WI38 (cell line): ENCODE data around the gene HECW1.

ENCODE experiments used
- H3K4me3 ChIP-seq: 2 replicates; pipeline ENCODE4 v1.5.1; 2011; ENCODE audit warnings: low read depth, mild to moderate bottlenecking, control low read depth, low read length
- TF ChIP-seq, protein P1 (sequence below): IDR thresholded peaks from 2 replicates; pipeline ENCODE4 v1.5.1; 2012; ENCODE audit warnings: low read depth, mild to moderate bottlenecking, control low read depth, low read length

HECW1 gene

DNA sequence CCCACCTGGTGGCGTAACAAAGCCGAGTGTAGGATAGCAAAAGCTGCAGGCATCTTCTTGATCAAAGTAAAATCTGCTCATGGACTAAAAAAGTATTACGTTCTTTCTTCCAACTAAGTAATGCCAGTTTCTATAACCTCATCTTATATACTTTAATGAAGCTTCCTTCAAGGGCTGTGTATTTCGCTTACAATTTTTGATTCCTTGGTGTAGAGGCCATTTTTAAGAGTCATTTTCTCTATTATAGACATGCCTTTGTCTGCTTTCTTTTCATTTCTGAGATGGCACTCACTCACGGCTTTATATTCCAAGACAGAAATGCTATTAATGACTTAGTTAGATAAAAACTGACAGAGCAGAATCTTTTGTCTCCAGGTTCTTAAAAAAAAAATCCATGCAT is 194.0 kb downstream of the HECW1 start:
- TF ChIP-seq, protein P1, sequence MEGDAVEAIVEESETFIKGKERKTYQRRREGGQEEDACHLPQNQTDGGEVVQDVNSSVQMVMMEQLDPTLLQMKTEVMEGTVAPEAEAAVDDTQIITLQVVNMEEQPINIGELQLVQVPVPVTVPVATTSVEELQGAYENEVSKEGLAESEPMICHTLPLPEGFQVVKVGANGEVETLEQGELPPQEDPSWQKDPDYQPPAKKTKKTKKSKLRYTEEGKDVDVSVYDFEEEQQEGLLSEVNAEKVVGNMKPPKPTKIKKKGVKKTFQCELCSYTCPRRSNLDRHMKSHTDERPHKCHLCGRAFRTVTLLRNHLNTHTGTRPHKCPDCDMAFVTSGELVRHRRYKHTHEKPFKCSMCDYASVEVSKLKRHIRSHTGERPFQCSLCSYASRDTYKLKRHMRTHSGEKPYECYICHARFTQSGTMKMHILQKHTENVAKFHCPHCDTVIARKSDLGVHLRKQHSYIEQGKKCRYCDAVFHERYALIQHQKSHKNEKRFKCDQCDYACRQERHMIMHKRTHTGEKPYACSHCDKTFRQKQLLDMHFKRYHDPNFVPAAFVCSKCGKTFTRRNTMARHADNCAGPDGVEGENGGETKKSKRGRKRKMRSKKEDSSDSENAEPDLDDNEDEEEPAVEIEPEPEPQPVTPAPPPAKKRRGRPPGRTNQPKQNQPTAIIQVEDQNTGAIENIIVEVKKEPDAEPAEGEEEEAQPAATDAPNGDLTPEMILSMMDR: no peak
- H3K4me3 ChIP-seq: no peak overlapping the region

DNA sequence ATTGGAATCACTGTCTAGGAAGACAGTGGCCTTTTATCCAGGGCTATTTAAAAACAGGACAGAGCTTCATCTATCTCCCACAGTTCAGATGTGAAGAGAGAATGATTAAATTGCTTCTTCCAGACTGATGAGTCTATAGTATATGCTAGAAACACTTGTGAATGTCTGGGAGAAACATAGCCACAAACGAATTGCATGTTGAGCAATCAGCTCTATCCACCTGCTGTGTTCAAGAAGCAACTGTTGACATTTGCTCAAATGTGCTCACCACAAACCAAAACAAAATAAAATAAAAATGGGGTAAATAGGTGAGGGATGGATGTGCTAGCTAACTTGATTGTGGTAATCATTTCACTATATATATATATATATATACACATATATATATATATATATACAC is 195.1 kb downstream of the HECW1 start:
- H3K4me3 ChIP-seq: no peak overlapping the region
- TF ChIP-seq, protein P1: no peak

DNA sequence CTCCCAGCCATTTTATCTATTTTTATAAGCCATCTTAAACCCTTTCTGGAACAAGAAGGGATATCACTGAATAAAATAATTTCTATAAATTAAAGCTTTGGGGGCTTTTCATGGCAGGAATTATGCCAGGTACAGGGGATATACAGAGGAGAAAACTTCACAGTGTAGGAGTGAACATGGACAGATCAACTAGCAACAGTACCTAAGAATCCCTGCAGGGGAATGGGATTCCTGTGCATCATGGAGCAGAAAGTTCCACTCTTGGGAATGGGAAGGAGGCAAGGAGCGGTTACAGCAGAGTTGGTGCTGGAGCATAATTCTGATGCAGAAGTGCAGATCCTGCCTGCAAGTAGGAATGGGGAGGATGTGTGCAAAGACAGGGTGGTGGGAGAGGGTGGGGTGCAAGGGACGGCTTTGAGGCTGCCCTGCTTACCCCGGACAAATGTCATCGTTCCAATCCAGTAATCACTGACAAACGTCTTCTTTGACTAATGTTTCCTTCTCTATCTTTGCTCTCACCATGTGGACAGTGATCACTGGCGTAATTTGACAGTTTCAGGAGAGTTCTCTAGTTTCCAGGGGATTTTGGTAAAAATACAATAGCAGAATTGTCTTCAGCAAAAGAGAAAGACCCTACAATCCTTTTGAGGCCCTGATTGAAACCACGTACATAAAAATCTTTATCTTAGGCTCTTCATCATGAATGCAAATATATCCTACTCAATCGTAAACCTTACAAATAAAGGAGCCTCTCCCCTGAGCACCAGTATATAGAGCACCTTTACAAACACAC is 196.7 kb downstream of the HECW1 start:
- TF ChIP-seq, protein P1: no peak
- no peak overlapping the region for H3K4me3 ChIP-seq

DNA sequence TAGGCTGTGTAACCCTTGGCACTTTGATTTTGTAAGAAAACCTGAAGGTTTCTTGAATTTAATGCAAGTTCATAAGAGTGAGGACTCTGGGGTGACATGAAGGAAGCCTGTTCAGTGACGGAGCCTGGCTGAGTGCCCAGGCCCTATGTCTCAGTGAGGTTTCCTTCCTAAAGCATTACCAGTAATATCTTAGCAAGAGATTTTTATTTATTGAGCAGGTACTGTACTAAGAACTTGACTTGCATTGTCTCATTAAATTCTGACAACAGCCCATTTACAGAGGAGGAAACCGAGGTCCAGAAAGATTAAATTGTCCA is 197.2 kb downstream of the HECW1 start:
- no peak overlapping the region for H3K4me3 ChIP-seq
- TF ChIP-seq, protein P1: no peak

- TF ChIP-seq, protein P1: no peak
- no peak overlapping the region for H3K4me3 ChIP-seq
These were observed 198.6 kb downstream of the HECW1 start for GRCh38 chr7:43311052-43311451.

- TF ChIP-seq, protein P1: no peak
- no peak overlapping the region for H3K4me3 ChIP-seq
These were observed 199.2 kb downstream of the HECW1 start for GRCh38 chr7:43311694-43312093.

- TF ChIP-seq, protein P1: no peak
- H3K4me3 ChIP-seq: no peak overlapping the region
These were observed 201.4 kb downstream of the HECW1 start for GRCh38 chr7:43313628-43314378.
